Stimulated activated CD8-positive, alpha-beta memory T cell treated with anti-CD3 and anti-CD28 coated beads, Interleukin-4, amount 100 ng/mL, for 1 hour (primary cell): ENCODE results near the gene SERPINB1.
"Not testable (repeated sequence)": the region's sequence is repeated elsewhere in the genome, so short reads cannot be mapped to it uniquely, and the experiment has no call there.

Source experiments
- DNase-seq, 2 donors: peaks; one replicate each; pipeline ENCODE4 v3.0.0-alpha.2; 2020; ENCODE audit warnings: low read depth in 2 of 2, low spot score in 1 of 2

Gene SERPINB1

GRCh38 chr6:2841264-2842138 lies at the start of gene SERPINB1:
TSS of gene SERPINB1 (minus strand) at chr6:2841863. CDS start at chr6:2840586, 1,277 bp downstream.
- peak in 1 of 2 donors; percentile 57 for DNase-seq

- DNase-seq, result no peak
Measured at GRCh38 chr6:2890976-2891767, 49.5 kb upstream of the SERPINB1 start.

GRCh38 chr6:2885967-2886735 lies 44.5 kb upstream of the SERPINB1 start:
- DNase-seq, result no peak

- DNase-seq, result no peak
Measured at GRCh38 chr6:2884804-2885203, 43.1 kb upstream of the SERPINB1 start.

GRCh38 chr6:2883673-2884072 lies 42.0 kb upstream of the SERPINB1 start:
- no peak for DNase-seq

GRCh38 chr6:2881423-2881822 lies 39.8 kb upstream of the SERPINB1 start:
- no peak for DNase-seq

GRCh38 chr6:2880156-2880555 lies 38.5 kb upstream of the SERPINB1 start:
- DNase-seq, result not testable (repeated sequence)

- DNase-seq, result no peak
Measured at GRCh38 chr6:2877960-2878359, 36.3 kb upstream of the SERPINB1 start.

GRCh38 chr6:2877057-2877882 lies 35.6 kb upstream of the SERPINB1 start:
- DNase-seq, result no peak

GRCh38 chr6:2876210-2877056 lies 34.8 kb upstream of the SERPINB1 start:
- DNase-seq, result no peak

GRCh38 chr6:2875359-2876191 lies 33.9 kb upstream of the SERPINB1 start:
- no peak for DNase-seq

GRCh38 chr6:2873643-2874042 lies 32.0 kb upstream of the SERPINB1 start:
- no peak for DNase-seq

- no peak for DNase-seq
Measured at GRCh38 chr6:2872423-2873358, 31.0 kb upstream of the SERPINB1 start.

- DNase-seq, result no peak
Measured at GRCh38 chr6:2871953-2872352, 30.3 kb upstream of the SERPINB1 start.

GRCh38 chr6:2871102-2871501 lies 29.4 kb upstream of the SERPINB1 start:
- no peak for DNase-seq

- DNase-seq, result no peak
Measured at GRCh38 chr6:2870046-2870636, 28.5 kb upstream of the SERPINB1 start.

GRCh38 chr6:2868637-2869036 lies 27.0 kb upstream of the SERPINB1 start:
- DNase-seq, result no peak
